GM13976 (cell line): Measurements from ENCODE around the gene E2F4.

Source experiments
- DNase-seq: peaks from one replicate; pipeline ENCODE4 v3.0.0; 2012; ENCODE audit warnings: low spot score
- CTCF ChIP-seq: IDR thresholded peaks from 2 replicates; pipeline ENCODE4 v1.5.1; 2012; ENCODE audit warnings: borderline replicate concordance, mild to moderate bottlenecking; ENCODE audit not compliant: insufficient read depth; ENCODE audit errors: extremely low read depth, missing control alignments, control extremely low read depth
- in situ Hi-C: fragments of 300-500 bp; cut with MboI; formaldehyde crosslinking; loops from one replicate; pipeline ENCODE4 v1.12.0; 2022; ENCODE audit warnings: low sequenced_read_pairs, mixed read lengths, inconsistent platforms; ENCODE audit not compliant: unreplicated experiment

E2F4 gene

GRCh38 chr16:67245674-67246080, 53.7 kb downstream of the E2F4 start:
- TF ChIP-seq CTCF: no peak
- DNase-seq: no peak
- in situ Hi-C loops: no loop called here

GRCh38 chr16:67246081-67246755, 54.3 kb downstream of the E2F4 start:
- DNase-seq: peak; percentile 80
- in situ Hi-C loops: no loop called here
- TF ChIP-seq CTCF: peak; percentile 35

- TF ChIP-seq CTCF: no peak
- peak; percentile 58 for DNase-seq
- in situ Hi-C loops: no loop called here
Observed at GRCh38 chr16:67246756-67247191, 54.8 kb downstream of the E2F4 start.

- peak; percentile 97 for DNase-seq
- in situ Hi-C loops: no loop called here
- no peak for TF ChIP-seq CTCF
Observed at GRCh38 chr16:67247192-67248072, 55.5 kb downstream of the E2F4 start, which contains the start of gene FHOD1. TSS of gene FHOD1 (minus strand) at chr16:67247481. CDS start at chr16:67247410, 71 bp downstream.

GRCh38 chr16:67248073-67248400, 56.1 kb downstream of the E2F4 start:
- no peak for TF ChIP-seq CTCF
- in situ Hi-C loops: no loop called here
- no peak for DNase-seq
